Ishikawa (cell line): ENCODE data around the gene TMPRSS4.
A peak's percentile ranks its signal among the peaks of the same experiment; 100 is the strongest.

Source experiments
- CEBPB ChIP-seq: IDR thresholded peaks from 2 replicates; pipeline ENCODE4 v1.6.1; 2012
- CREB1 ChIP-seq: IDR thresholded peaks from 2 replicates; pipeline ENCODE4 v1.6.1; 2012; ENCODE audit warnings: low read depth
- EGR1 ChIP-seq: IDR thresholded peaks from 2 replicates; pipeline ENCODE4 v1.6.1; 2012
- EP300 ChIP-seq: IDR thresholded peaks from 2 replicates; pipeline ENCODE4 v1.6.1; 2012; ENCODE audit warnings: borderline replicate concordance
- FOXM1 ChIP-seq: IDR thresholded peaks from 2 replicates; pipeline ENCODE4 v1.6.1; 2012; ENCODE audit warnings: low read depth, borderline replicate concordance
- MAX ChIP-seq: IDR thresholded peaks from 2 replicates; pipeline ENCODE4 v1.6.1; 2012
- NFIC ChIP-seq: IDR thresholded peaks from 2 replicates; pipeline ENCODE4 v1.6.1; 2012
- RAD21 ChIP-seq: IDR thresholded peaks from 2 replicates; pipeline ENCODE4 v1.6.1; 2012; ENCODE audit warnings: low read depth
- REST ChIP-seq: IDR thresholded peaks from 2 replicates; pipeline ENCODE4 v1.6.1; 2012; ENCODE audit warnings: low read depth, mild to moderate bottlenecking
- TAF1 ChIP-seq: IDR thresholded peaks from 2 replicates; pipeline ENCODE4 v1.6.1; 2012; ENCODE audit warnings: low read depth, mild to moderate bottlenecking
- TCF12 ChIP-seq: IDR thresholded peaks from 2 replicates; pipeline ENCODE4 v1.6.1; 2012; ENCODE audit warnings: low read depth
- TEAD4 ChIP-seq: IDR thresholded peaks from 2 replicates; pipeline ENCODE4 v1.6.1; 2012
- USF1 ChIP-seq: IDR thresholded peaks from 2 replicates; pipeline ENCODE4 v1.6.1; 2012
- YY1 ChIP-seq: IDR thresholded peaks from 2 replicates; pipeline ENCODE4 v1.6.1; 2012; ENCODE audit warnings: low read depth
- ZBTB7A ChIP-seq: IDR thresholded peaks from 2 replicates; pipeline ENCODE4 v1.6.1; 2012; ENCODE audit warnings: low read depth

TMPRSS4 gene

GRCh38 chr11:118151431-118151830 lies 74.6 kb downstream of the TMPRSS4 start:
- TF ChIP-seq EGR1, result no peak
- TF ChIP-seq NFIC, result no peak
- TF ChIP-seq EP300, result no peak
- no peak for TF ChIP-seq TAF1
- no peak for TF ChIP-seq YY1
- TF ChIP-seq CREB1, result no peak
- no peak for TF ChIP-seq CEBPB
- TF ChIP-seq USF1, result no peak
- TF ChIP-seq FOXM1, result no peak
- TF ChIP-seq REST, result no peak
- TF ChIP-seq TEAD4, result no peak
- no peak for TF ChIP-seq MAX

GRCh38 chr11:118152020-118152551 lies 75.2 kb downstream of the TMPRSS4 start:
- TF ChIP-seq CEBPB (no peak), MAX (no peak), TAF1 (no peak), FOXM1 (no peak), NFIC (no peak), EGR1 (no peak), CREB1 (no peak), USF1 (no peak), ZBTB7A (no peak), RAD21 (no peak), TEAD4 (no peak), YY1 (no peak)

- 0 out of 2 replicates have a peak, but pooled peaks have one; percentile 31 for TF ChIP-seq NFIC
- TF ChIP-seq RAD21, result no peak
These were observed 75.9 kb downstream of the TMPRSS4 start, which contains the start of gene SCN4B for GRCh38 chr11:118152552-118153471. SCN4B (minus strand) TSS chr11:118152823; CDS start chr11:118152673, 150 bp downstream.

DNA sequence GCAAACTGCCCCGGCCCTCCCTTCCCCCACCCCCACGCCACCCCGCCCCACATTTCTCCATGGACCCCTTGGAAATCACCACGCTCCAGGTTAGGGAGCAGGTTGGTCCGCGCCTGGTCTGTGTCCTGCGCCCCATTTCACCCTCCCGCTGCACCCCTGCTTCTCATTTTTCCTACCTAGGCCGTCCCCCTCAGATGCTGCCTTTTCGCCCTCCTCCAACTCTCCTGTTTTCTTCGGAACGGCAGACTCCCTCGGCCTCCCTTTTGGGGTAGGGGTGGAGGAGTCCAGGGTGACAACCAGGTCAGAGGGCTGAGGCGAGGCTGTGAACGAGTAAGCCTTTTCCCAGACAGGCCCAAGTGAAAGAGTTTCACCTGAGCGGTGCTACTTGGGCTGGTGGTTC lies 76.6 kb downstream of the TMPRSS4 start:
- no peak for TF ChIP-seq CREB1
- TF ChIP-seq NFIC, result no peak
- no peak for TF ChIP-seq FOXM1
- TF ChIP-seq TCF12, result no peak
- no peak for TF ChIP-seq TEAD4
- TF ChIP-seq USF1, result no peak
- no peak for TF ChIP-seq YY1
- TF ChIP-seq EP300, result no peak
- TF ChIP-seq EGR1, result no peak
- TF ChIP-seq RAD21, result no peak
- TF ChIP-seq ZBTB7A, result no peak
- TF ChIP-seq REST, result no peak
- no peak for TF ChIP-seq MAX
- no peak for TF ChIP-seq CEBPB
- TF ChIP-seq TAF1, result no peak

- no peak for TF ChIP-seq REST
- no peak for TF ChIP-seq TEAD4
- TF ChIP-seq TAF1, result no peak
- no peak for TF ChIP-seq MAX
- no peak for TF ChIP-seq CREB1
- TF ChIP-seq ZBTB7A, result no peak
- TF ChIP-seq TCF12, result no peak
- no peak for TF ChIP-seq FOXM1
- TF ChIP-seq CEBPB, result no peak
- TF ChIP-seq NFIC, result no peak
These were observed 77.1 kb downstream of the TMPRSS4 start for GRCh38 chr11:118153976-118154375.
